Measurements from ENCODE around the gene MCF2L2.

DNA sequence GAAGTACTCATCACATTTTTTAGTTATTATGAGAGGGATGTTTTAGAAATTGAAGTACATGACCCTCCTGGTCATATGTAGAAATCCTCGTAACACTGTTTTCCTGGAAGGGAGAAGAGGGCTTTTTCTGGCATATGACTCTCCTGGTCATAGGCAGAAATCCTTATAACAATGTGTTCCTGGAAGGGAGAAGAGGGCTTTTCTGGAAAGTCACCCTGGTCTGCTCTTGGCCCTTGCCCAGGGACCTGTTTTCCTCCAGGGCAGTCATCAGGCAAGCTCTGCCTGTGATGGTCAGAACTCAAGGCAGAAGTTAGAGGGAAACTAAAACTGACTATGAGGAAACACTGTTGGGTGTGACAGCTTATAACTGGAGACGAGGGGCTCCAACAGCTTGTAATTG is 293.6 kb downstream of the MCF2L2 start:
- TF ChIP-seq, protein P1, sequence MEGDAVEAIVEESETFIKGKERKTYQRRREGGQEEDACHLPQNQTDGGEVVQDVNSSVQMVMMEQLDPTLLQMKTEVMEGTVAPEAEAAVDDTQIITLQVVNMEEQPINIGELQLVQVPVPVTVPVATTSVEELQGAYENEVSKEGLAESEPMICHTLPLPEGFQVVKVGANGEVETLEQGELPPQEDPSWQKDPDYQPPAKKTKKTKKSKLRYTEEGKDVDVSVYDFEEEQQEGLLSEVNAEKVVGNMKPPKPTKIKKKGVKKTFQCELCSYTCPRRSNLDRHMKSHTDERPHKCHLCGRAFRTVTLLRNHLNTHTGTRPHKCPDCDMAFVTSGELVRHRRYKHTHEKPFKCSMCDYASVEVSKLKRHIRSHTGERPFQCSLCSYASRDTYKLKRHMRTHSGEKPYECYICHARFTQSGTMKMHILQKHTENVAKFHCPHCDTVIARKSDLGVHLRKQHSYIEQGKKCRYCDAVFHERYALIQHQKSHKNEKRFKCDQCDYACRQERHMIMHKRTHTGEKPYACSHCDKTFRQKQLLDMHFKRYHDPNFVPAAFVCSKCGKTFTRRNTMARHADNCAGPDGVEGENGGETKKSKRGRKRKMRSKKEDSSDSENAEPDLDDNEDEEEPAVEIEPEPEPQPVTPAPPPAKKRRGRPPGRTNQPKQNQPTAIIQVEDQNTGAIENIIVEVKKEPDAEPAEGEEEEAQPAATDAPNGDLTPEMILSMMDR (IDR thresholded peaks at IDR 0.05) = no peak
- TF ChIP-seq POLR2A (IDR thresholded peaks at IDR 0.05) (no peak), POLR2AphosphoS5 (IDR thresholded peaks at IDR 0.05; ENCODE audit: insufficient read depth in 1 of 2, low read depth in 1 of 2) (no peak)

All from vagina (tissue), 2 donors.